HG02981 (cell line): ENCODE data around the gene WDR93.

Experiments
- ATAC-seq: cut with Tn5 transposase; IDR thresholded peaks from one replicate; pipeline ENCODE4 v1.9.1; 2021; ENCODE audit warnings: mild to moderate bottlenecking, moderate library complexity; ENCODE audit not compliant: unreplicated experiment

The WDR93 gene

GRCh38 chr15:89690276-89691218 is at the start of gene WDR93, which contains the start of gene PEX11A:
WDR93 (plus strand) TSS chr15:89690811; CDS start chr15:89701747, 10,936 bp downstream.
PEX11A (minus strand) TSS chr15:89690754; CDS start chr15:89690632, 122 bp downstream.
- ATAC-seq, result peak; percentile 93

- no peak for ATAC-seq
Observed at GRCh38 chr15:89641053-89641452, 49.6 kb upstream of the WDR93 start.

GRCh38 chr15:89642106-89642505 is 48.5 kb upstream of the WDR93 start:
- ATAC-seq, result no peak

GRCh38 chr15:89645680-89646079 is 44.9 kb upstream of the WDR93 start:
- ATAC-seq, result no peak

- ATAC-seq, result no peak
Observed at GRCh38 chr15:89646416-89647141, 44.0 kb upstream of the WDR93 start.

GRCh38 chr15:89647191-89647851 is 43.3 kb upstream of the WDR93 start:
- peak; percentile 64 for ATAC-seq

GRCh38 chr15:89648106-89649012 is 42.3 kb upstream of the WDR93 start:
- no peak for ATAC-seq

GRCh38 chr15:89649013-89649625 is 41.5 kb upstream of the WDR93 start:
- no peak for ATAC-seq

- no peak for ATAC-seq
Observed at GRCh38 chr15:89649716-89650115, 40.9 kb upstream of the WDR93 start.

- ATAC-seq, result no peak
Observed at GRCh38 chr15:89652131-89652530, 38.5 kb upstream of the WDR93 start.

- no peak for ATAC-seq
Observed at GRCh38 chr15:89652666-89653065, 37.9 kb upstream of the WDR93 start.

- no peak for ATAC-seq
Observed at GRCh38 chr15:89653578-89653977, 37.0 kb upstream of the WDR93 start.

- ATAC-seq, result no peak
Observed at GRCh38 chr15:89654301-89654761, 36.3 kb upstream of the WDR93 start.

GRCh38 chr15:89654847-89655805 is 35.5 kb upstream of the WDR93 start, which contains the start of gene KIF7:
KIF7 (minus strand) TSS chr15:89655467; CDS start chr15:89652930, 2,537 bp downstream.
- ATAC-seq, result no peak

GRCh38 chr15:89656116-89656815 is 34.3 kb upstream of the WDR93 start:
- no peak for ATAC-seq

GRCh38 chr15:89657686-89658200 is 32.9 kb upstream of the WDR93 start:
- ATAC-seq, result no peak

GRCh38 chr15:89659295-89659694 is 31.3 kb upstream of the WDR93 start:
- ATAC-seq, result no peak

- ATAC-seq, result no peak
Observed at GRCh38 chr15:89660556-89660955, 30.1 kb upstream of the WDR93 start.
